Measurements from ENCODE around the gene EEF2. TPM values are rescaled to one million over a fixed set of nuclear protein-coding genes. Genes with fewer than 3 reads are reported as not detected.
"Not testable (repeated sequence)": the region's sequence is repeated elsewhere in the genome, so short reads cannot be mapped to it uniquely, and the experiment has no call there.

EEF2 gene
- total RNA-seq, 1 donor from 2014 or later, result 2,677 TPM

DNA sequence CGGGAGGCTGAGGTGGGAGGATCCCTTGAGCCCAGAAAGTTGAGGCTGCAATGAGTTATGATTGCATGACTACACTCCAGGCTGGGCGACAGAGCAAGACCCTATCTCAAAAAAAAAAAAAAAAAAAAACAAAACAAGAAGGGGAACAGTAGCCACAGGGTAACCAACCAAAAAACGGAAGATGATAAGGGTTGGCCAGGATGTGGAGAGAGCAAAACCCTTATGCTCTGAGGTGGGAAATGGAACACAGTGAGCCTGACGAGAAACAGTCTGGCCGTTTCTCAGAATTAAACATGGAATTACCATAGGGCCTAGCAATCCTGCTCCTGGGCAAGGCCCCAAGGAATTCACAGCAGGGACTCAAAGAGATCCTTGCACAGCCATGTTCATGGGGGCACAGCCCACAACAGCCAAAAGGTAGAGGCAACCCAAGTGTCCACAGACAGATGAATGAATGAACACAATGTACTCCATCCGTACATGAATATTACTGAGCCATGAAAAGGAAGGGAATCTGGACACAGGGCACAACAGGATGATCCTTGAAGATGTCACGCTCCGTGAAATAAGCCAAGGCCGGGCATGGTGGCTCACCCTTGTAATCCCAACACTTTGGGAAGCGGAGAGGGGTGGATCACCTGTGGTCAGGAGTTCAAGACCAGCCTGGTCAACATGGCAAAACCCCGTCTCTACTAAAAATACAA, 41.1 kb downstream of the EEF2 start:
- DNase-seq, result no peak

DNA sequence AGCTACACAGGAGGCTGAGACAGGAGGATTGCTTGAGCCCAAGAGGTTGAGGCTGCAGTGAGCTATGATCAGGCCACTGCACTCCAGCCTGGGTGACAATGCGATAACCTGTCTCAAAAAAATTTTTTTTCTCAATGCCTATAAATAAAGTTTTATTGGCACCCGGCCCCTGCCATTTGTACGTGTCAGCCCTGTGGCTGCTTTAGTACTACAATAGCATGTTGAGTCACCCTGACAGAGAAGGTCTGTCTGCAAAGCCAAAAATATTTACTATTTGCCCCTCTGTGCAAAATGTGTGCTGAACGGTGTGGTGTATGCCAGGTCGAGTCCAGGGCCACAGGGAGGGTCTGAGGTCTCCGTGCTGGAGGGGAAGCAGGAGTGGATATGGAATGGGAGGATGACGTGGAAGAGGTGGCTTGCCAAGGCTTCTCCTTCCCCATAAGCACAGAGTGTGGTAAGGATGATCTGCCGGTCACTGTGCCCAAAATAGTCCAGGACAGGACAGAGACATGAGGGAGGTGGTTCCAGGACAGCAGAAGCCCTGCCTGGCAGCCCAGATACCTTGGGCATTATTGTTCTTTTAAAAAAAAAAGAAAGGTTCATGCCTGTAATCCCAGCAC, 42.4 kb downstream of the EEF2 start:
- no peak for DNase-seq

DNA sequence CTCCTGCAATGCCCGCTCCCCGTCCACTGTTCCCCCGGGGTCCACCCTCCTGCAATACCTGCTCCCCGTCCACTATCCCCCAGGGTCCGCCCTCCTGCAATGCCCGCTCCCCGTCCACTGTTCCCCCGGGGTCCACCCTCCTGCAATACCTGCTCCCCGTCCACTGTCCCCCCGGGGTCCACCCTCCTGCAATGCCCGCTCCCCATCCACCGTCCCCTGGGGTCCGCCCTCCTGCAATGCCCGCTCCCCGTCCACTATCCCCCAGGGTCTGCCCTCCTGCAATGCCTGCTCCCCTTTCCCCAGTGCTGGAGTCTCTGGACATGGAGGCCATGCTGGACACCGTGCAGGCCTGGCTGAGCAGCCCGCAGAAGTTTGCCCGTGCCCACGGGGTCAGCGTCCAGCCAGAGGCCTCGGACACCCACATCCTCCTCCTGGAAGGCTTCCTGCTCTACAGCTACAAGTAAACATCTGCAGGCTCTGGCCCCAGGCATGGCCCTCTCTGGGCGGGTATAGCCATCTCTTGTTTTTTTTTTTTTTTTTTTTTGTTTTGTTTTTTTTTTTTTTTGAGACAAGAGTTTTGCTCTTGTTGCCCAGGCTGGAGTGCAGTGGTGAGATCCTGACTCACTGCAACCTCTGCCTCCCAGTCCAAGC, 46.8 kb downstream of the EEF2 start:
- DNase-seq, result not testable (repeated sequence)

DNA sequence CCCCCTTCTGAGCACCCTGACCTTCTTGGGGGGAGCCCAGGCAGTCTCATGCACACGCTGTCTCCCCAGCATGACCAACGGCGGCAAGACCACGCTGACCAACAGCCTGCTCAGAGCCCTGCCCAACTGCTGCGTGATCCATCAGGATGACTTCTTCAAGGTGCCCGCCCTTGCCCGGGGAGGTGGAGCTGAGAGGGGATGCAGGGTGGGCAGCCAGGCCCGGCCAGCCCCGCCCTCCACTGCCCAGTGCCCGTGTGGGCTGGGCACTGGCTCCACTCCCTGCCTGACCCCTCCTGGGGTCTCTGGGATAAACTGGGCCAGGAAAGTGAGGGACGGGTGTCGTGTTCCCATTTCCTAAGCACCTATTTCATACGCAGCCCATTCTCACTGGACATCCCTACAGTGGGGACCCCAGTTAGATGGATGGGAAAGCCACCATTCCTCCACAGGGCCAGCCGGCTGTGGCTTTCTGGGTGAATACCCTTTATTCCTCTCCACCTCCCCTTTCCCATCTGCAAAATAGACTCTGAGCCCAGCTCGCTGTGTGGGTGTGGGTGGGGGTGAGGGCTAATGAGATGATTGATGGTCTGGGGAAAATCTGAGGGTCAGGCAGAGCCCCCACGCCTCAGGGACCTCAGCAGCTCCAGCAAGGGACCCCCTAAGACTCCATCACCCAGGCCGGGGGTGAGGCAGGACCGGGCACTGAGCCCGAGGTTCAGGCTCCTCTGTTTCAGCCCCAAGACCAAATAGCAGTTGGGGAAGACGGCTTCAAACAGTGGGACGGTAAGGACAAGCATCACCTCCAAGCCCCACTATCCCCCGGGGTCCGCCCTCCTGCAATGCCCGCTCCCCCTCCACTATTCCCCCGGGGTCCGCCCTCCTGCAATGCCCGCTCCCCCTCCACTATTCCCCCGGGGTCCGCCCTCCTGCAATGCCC, 48.5 kb downstream of the EEF2 start:
- no peak for DNase-seq

DNA sequence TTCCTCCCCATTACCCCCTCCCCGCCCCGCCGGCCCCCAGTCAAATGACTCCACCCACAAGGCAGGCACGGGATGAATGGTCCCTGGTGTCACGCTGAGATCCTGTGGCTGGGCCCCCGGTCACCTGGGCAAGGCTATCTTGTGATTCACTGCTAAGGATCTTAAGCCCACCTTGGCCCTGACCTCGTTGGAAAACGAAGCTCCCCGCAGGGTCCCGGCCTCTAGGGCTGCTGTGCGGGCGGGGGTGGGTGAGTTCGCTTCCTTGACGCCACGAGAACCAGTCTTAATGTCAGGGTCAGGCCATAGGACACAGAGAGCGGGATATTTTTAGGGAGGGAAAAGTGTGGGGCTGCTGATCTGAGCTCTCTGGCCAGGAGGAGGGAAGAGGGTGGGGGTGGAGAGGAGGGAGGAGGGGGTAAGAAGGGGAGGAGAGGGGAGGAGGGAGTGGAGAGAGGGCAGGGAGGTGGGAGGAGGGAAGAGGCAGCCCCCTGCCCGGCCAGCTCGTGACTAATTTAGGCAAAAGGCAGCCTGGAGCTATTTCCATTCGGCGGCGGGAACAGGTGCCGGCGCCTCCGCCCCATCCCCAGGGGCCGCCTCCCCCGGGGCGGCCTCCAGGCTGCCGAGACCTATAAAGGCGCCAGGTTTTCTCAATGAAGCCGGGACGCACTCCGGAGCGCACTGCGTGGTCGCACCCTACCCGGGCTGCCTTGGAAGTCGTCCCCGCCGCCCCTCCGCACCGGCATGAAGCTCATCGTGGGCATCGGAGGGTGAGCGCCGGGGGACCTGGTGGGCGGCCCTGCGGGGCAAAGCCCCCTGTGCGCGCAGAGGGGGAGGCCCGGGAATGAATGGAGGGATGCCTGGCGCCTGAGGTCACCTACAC, 52.1 kb downstream of the EEF2 start, which contains the start of gene NMRK2:
NMRK2 (plus strand) TSS at position 139 of the 880 bp plus-strand sequence; CDS start at position 742, 603 bp downstream.
- no peak for DNase-seq

DNA sequence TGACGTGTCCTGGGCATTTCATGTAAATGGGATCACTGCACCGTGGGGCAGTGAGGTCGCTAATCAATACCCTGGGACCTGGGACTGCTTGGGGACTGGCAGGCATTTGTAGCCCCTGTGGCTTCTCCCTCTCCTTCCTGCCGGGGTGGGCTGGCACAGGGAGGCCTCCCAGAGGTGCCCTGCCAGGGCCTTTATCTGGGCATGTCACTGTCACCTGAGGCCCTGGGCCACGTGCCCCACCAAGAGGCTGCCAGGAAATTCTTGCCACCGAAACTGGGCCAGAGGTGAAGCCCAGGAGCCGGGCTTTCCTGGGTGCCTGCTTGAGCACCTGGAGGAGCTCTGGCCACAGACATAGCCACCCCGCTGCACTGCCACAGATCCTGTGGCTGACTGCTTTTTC, 54.2 kb downstream of the EEF2 start:
- no peak for DNase-seq

Other genes starting within 250 kb of the EEF2 start
- 26.5 and 33.5 TPM in 2 replicates for gene APBA3, start 223.8 kb downstream of the EEF2 start, total RNA-seq
- gene MRPL54, start 222.8 kb downstream of the EEF2 start, total RNA-seq, result 30.3 and 55.8 TPM in 2 replicates
- gene RAX2, start 213.2 kb downstream of the EEF2 start, total RNA-seq, result not detected in 2 replicates
- gene MATK, start 199.1 kb downstream of the EEF2 start, total RNA-seq, result 0.19 and 0.34 TPM in 2 replicates
- 0.17 TPM in 1 of 2 replicates, not detected in the other for gene ZFR2, start 116.4 kb downstream of the EEF2 start, total RNA-seq
- not detected in 2 replicates for gene ATCAY, start 104.8 kb downstream of the EEF2 start, total RNA-seq
- not detected in 2 replicates for gene NMRK2, start 52.4 kb downstream of the EEF2 start, total RNA-seq
- gene DAPK3, start 14.4 kb downstream of the EEF2 start, total RNA-seq, result 151 and 203 TPM in 2 replicates
- 22.0 and 27.2 TPM in 2 replicates for gene PIAS4, start 22.3 kb upstream of the EEF2 start, total RNA-seq
- gene ZBTB7A, start 81.4 kb upstream of the EEF2 start, total RNA-seq, result 17.4 and 30.3 TPM in 2 replicates
- 152 and 183 TPM in 2 replicates for gene MAP2K2, start 138.7 kb upstream of the EEF2 start, total RNA-seq
- gene CREB3L3, start 168.2 kb upstream of the EEF2 start, total RNA-seq, result not detected in 2 replicates
- gene SIRT6, start 197.1 kb upstream of the EEF2 start, total RNA-seq, result 14.0 and 23.1 TPM in 2 replicates
- gene ANKRD24, start 197.2 kb upstream of the EEF2 start, total RNA-seq, result 0.42 and 0.68 TPM in 2 replicates
- gene EBI3, start 244.1 kb upstream of the EEF2 start, total RNA-seq, result 0.47 and 3.1 TPM in 2 replicates